SU-DHL-6 (cell line): ENCODE measurements around the gene PDE3B.

Experiments
- H2AFZ ChIP-seq: fragments of 200-600 bp; sonication (generic); 2 replicates; pipeline ENCODE4 v1.6.1; 2014; ENCODE audit warnings: low read depth, mild to moderate bottlenecking, moderate library complexity, mixed read lengths, antibody characterized with exemption, low read length; ENCODE audit not compliant: severe bottlenecking
- H3F3A ChIP-seq: fragments of 200-600 bp; shearing (Covaris generic); 2 replicates; pipeline ENCODE4 v1.6.0; 2016; ENCODE audit warnings: antibody characterized with exemption, mild to moderate bottlenecking; ENCODE audit not compliant: insufficient read depth
- H3K27ac ChIP-seq: fragments of 200-600 bp; sonication (generic); 2 replicates; pipeline ENCODE4 v1.5.1; 2016; ENCODE audit warnings: low read depth, mild to moderate bottlenecking, low read length, moderate library complexity, mixed read lengths
- H3K27me3 ChIP-seq: fragments of 200-600 bp; sonication (generic), shearing (Covaris generic); 2 replicates; pipeline ENCODE4 v1.6.0; 2014; ENCODE audit warnings: mild to moderate bottlenecking, low read length
- H3K36me3 ChIP-seq: fragments of 200-600 bp; sonication (generic); 2 replicates; pipeline ENCODE4 v1.6.1; 2014; ENCODE audit warnings: mild to moderate bottlenecking, low read length, mixed read lengths
- H3K4me2 ChIP-seq: fragments of 300-600, 200-600 bp; shearing (Covaris generic), sonication (generic); 2 replicates; pipeline ENCODE4 v1.6.0; 2014; ENCODE audit warnings: low read length, low read depth, mild to moderate bottlenecking; ENCODE audit not compliant: poor library complexity, severe bottlenecking
- H3K4me3 ChIP-seq: fragments of 200-600 bp; sonication (generic); 2 replicates; pipeline ENCODE4 v1.5.1; 2014; ENCODE audit warnings: antibody characterized with exemption, low read length, mild to moderate bottlenecking, mixed read lengths; ENCODE audit not compliant: insufficient read depth, poor library complexity, severe bottlenecking
- H3K79me2 ChIP-seq: fragments of 200-600 bp; sonication (generic); 2 replicates; pipeline ENCODE4 v1.6.1; 2014; ENCODE audit warnings: mild to moderate bottlenecking, low read length, moderate library complexity; ENCODE audit not compliant: insufficient read depth
- H3K9ac ChIP-seq: fragments of 200-600 bp; sonication (generic); 2 replicates; pipeline ENCODE4 v1.7.0; 2014; ENCODE audit warnings: mild to moderate bottlenecking, low read length
- H3K9me2 ChIP-seq: fragments of 200-600 bp; sonication (generic); replicated peaks from 2 replicates; pipeline ENCODE4 v1.6.1; 2014; ENCODE audit warnings: low read length; ENCODE audit not compliant: insufficient read depth
- H3K9me3 ChIP-seq: fragments of 200-600 bp; sonication (generic); 2 replicates; pipeline ENCODE4 v1.6.1; 2014; ENCODE audit warnings: low read length, mixed read lengths; ENCODE audit not compliant: insufficient read depth
- H4K20me1 ChIP-seq: fragments of 200-600 bp; sonication (generic); 2 replicates; pipeline ENCODE4 v1.6.1; 2014; ENCODE audit warnings: low read depth, mild to moderate bottlenecking, antibody characterized with exemption, low read length, moderate library complexity, mixed read lengths
- EZH2phosphoT487 ChIP-seq: fragments of 200-600 bp; sonication (generic), shearing (Covaris generic); conservative IDR thresholded peaks from 2 replicates; pipeline ENCODE4 v1.6.1; 2018; ENCODE audit warnings: mild to moderate bottlenecking, antibody characterized with exemption, low read length, moderate library complexity, mixed read lengths
- TF ChIP-seq, protein P1 (sequence below): fragments of 200-600 bp; sonication (generic); IDR thresholded peaks from one replicate; pipeline ENCODE4 v1.5.1; 2017; ENCODE audit warnings: antibody characterized with exemption, mild to moderate bottlenecking, low read length, moderate library complexity; ENCODE audit not compliant: insufficient read depth, poor library complexity, severe bottlenecking

The PDE3B gene

DNA sequence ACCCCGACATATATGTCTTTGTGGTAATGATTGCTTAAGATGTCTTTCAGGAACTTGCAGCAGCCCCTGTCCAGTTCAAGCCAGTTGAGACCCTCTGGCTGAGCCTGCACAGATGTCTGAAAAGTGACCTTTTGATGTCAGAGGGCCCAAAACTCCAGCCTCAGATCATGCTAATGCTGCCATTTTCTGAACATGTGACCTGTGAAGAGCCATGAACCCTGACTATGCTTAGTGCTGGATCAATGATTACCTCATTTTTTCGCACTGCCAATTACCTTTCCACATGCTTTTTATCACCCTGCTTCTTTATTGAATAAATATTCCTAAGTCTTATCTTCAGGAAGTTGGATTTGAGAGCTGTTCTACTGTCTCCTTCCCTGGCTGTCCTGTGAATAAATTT, 255.3 kb downstream of the PDE3B start:
- Histone ChIP-seq H3K4me2 (no peak overlapping the region), H2AFZ (no peak overlapping the region), H3K79me2 (no peaks in the 10 kb centered on the region), H3F3A (no peaks in the 10 kb centered on the region; the same call in 1 of the 2 replicates), H3K9me3 (no peaks in the 10 kb centered on the region), H3K27me3 (no peaks in the 10 kb centered on the region; the same call in 1 of the 2 replicates), H3K4me3 (no peak overlapping the region), H3K27ac (no peak overlapping the region), H3K9ac (no peak overlapping the region), H3K9me2 (no peaks in the 10 kb centered on the region), H3K36me3 (no peaks in the 10 kb centered on the region), H4K20me1 (no peaks in the 10 kb centered on the region)
- TF ChIP-seq, protein P1, sequence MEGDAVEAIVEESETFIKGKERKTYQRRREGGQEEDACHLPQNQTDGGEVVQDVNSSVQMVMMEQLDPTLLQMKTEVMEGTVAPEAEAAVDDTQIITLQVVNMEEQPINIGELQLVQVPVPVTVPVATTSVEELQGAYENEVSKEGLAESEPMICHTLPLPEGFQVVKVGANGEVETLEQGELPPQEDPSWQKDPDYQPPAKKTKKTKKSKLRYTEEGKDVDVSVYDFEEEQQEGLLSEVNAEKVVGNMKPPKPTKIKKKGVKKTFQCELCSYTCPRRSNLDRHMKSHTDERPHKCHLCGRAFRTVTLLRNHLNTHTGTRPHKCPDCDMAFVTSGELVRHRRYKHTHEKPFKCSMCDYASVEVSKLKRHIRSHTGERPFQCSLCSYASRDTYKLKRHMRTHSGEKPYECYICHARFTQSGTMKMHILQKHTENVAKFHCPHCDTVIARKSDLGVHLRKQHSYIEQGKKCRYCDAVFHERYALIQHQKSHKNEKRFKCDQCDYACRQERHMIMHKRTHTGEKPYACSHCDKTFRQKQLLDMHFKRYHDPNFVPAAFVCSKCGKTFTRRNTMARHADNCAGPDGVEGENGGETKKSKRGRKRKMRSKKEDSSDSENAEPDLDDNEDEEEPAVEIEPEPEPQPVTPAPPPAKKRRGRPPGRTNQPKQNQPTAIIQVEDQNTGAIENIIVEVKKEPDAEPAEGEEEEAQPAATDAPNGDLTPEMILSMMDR: no peak
- no peak for TF ChIP-seq EZH2phosphoT487

DNA sequence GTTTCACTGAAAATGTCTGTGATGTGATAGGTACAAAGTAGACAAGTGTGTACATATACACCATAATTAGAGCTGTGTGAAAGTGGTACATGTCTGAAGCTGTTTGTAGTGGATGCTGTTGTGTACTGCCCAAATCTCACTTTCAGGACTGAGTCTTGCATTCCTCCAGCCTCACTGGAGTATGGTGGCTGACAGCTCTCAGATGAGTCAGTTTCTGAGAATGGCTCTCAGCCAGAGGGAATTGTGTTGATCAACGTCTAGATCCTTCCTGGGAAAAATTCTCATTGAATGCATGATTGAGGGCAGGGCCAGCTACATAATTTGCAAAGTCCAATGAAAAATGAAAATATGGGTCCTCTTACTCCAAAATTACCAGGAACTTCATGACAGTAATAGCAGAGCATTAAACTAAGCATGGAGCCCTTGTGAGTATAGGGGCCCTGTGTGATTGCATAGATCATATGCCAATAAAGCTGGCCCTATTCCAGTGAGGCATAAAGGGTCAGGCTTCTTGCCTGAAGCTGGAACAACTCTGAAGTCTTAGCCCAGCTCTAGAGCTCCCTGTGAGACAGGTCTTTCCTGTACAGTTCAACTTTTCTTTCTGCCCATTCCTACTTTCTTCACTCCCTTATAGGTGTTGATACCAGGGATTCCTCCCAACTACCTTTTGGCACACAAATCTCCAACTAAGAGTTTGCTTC, 259.2 kb downstream of the PDE3B start:
- H3K36me3 ChIP-seq: no peaks in the 10 kb centered on the region
- H3F3A ChIP-seq: peaks cover 22% of the 10 kb centered on the region
- no peaks in the 10 kb centered on the region for H3K9me2 ChIP-seq
- H3K27me3 ChIP-seq: no peaks in the 10 kb centered on the region; the same call in 1 of the 2 replicates
- no peaks in the 10 kb centered on the region for H4K20me1 ChIP-seq
- H3K9me3 ChIP-seq: no peaks in the 10 kb centered on the region
- H3K4me3 ChIP-seq: no peak overlapping the region
- no peak overlapping the region for H3K4me2 ChIP-seq
- H3K27ac ChIP-seq: no peak overlapping the region
- no peak overlapping the region for H2AFZ ChIP-seq
- no peak for TF ChIP-seq EZH2phosphoT487
- TF ChIP-seq, protein P1: no peak
- H3K9ac ChIP-seq: no peak overlapping the region
- no peaks in the 10 kb centered on the region for H3K79me2 ChIP-seq

- H3K36me3 ChIP-seq: 0 out of 2 replicates have a peak, but pooled peaks cover 2% of the 10 kb centered on the region
- H3K27me3 ChIP-seq: no peaks in the 10 kb centered on the region
- H2AFZ ChIP-seq: peak overlapping the region; percentile 86
- H4K20me1 ChIP-seq: no peaks in the 10 kb centered on the region
- peaks cover 22% of the 10 kb centered on the region for H3F3A ChIP-seq
- H3K9ac ChIP-seq: peak overlapping the region; percentile 64
- H3K79me2 ChIP-seq: no peaks in the 10 kb centered on the region
- peak overlapping the region; percentile 91 for H3K27ac ChIP-seq
- H3K9me3 ChIP-seq: no peaks in the 10 kb centered on the region
- H3K4me2 ChIP-seq: peak overlapping the region; percentile 59
- TF ChIP-seq, protein P1: peak; percentile 94
- TF ChIP-seq EZH2phosphoT487: no peak
- H3K9me2 ChIP-seq: no peaks in the 10 kb centered on the region
- peak overlapping the region; percentile 51 for H3K4me3 ChIP-seq
These were observed 261.1 kb downstream of the PDE3B start for GRCh38 chr11:14904745-14905103.
